CD4-positive, alpha-beta memory T cell (primary cell): Measurements from ENCODE around the gene GZMH. TPM values are rescaled to one million over a fixed set of nuclear protein-coding genes. Genes with fewer than 3 reads are reported as not detected.
"Not testable (repeated sequence)": the region's sequence is repeated elsewhere in the genome, so short reads cannot be mapped to it uniquely, and the experiment has no call there.

Source experiments
- CTCF ChIA-PET: fragments of 350-600 bp; sonication (Branson Sonifier 250); formaldehyde crosslinking; loops from one replicate; lab custom pipeline; 2021; ENCODE audit warnings: inconsistent platforms; ENCODE audit not compliant: partially characterized antibody; lab: Charles Lee
- POLR2A ChIA-PET: fragments of 350-600 bp; sonication (Branson Sonifier 250); formaldehyde crosslinking; loops from one replicate; lab custom pipeline; 2021; ENCODE audit not compliant: partially characterized antibody; lab: Charles Lee
- DNase-seq, 5 donors: peaks; one replicate each; pipeline versions ENCODE4 v3.0.0 to v3.0.0-alpha.2; 2020 to 2022; ENCODE audit warnings: mixed read lengths in 1 of 5
- H3K27ac ChIP-seq: one replicate; pipeline ENCODE4 v1.7.0; 2013; ENCODE audit warnings: low read depth, low read length
- H3K27me3 ChIP-seq: 2 replicates; pipeline ENCODE4 v1.7.0; 2013; ENCODE audit warnings: mild to moderate bottlenecking, low read length, moderate library complexity; ENCODE audit not compliant: insufficient read depth
- H3K36me3 ChIP-seq: 2 replicates; pipeline ENCODE4 v1.7.0; 2013; ENCODE audit warnings: mild to moderate bottlenecking, low read length, moderate library complexity; ENCODE audit not compliant: insufficient read depth
- H3K4me1 ChIP-seq: 2 replicates; pipeline ENCODE4 v1.7.0; 2013; ENCODE audit warnings: mild to moderate bottlenecking, low read length, moderate library complexity; ENCODE audit not compliant: insufficient read depth
- H3K4me3 ChIP-seq, 2 donors: one replicate each; pipeline ENCODE4 v1.7.0; 2013; ENCODE audit warnings: low read length in 2 of 2, mild to moderate bottlenecking in 1 of 2
- H3K9me3 ChIP-seq, 2 donors: one replicate each; pipeline ENCODE4 v1.7.0; 2013; ENCODE audit warnings: low read length in 2 of 2, control low read depth in 1 of 2; ENCODE audit not compliant: control insufficient read depth in 1 of 2
- H3K27ac Mint-ChIP-seq, 7 donors: one replicate each; pipeline ENCODE4 v1.8.0; 2020 to 2021; ENCODE audit warnings: mixed read lengths in 7 of 7, mild to moderate bottlenecking in 6 of 7, inconsistent platforms in 3 of 7, moderate library complexity in 3 of 7
- H3K27me3 Mint-ChIP-seq, 2 donors: one replicate each; pipeline ENCODE4 v1.8.0; 2020 to 2021; ENCODE audit warnings: mixed read lengths in 2 of 2
- H3K36me3 Mint-ChIP-seq, 2 donors: one replicate each; pipeline ENCODE4 v1.8.0; 2020 to 2021; ENCODE audit warnings: mixed read lengths in 2 of 2, inconsistent platforms in 1 of 2, mild to moderate bottlenecking in 1 of 2
- H3K4me1 Mint-ChIP-seq, 4 donors: one replicate each; pipeline ENCODE4 v1.8.0; 2020 to 2021; ENCODE audit warnings: mixed read lengths in 4 of 4, mild to moderate bottlenecking in 1 of 4
- H3K4me3 Mint-ChIP-seq, 8 donors: one replicate each; pipeline ENCODE4 v1.8.0; 2020 to 2021; ENCODE audit warnings: mixed read lengths in 8 of 8, mild to moderate bottlenecking in 7 of 8, moderate library complexity in 6 of 8, inconsistent platforms in 3 of 8
- H3K9me3 Mint-ChIP-seq, 8 donors: one replicate each; pipeline ENCODE4 v1.8.0; 2020 to 2021; ENCODE audit warnings: mixed read lengths in 8 of 8, mild to moderate bottlenecking in 5 of 8, inconsistent platforms in 3 of 8, moderate library complexity in 1 of 8
- intact Hi-C: fragments of 100-400 bp; cut with micrococcal nuclease; formaldehyde crosslinking; loops from one replicate; pipeline ENCODE4 v1.15.1; 2023
- polyA plus RNA-seq, 2 donors: library from polyadenylated mRNA; unstranded; fragments of 300-500 nt; fragmentation: Illumina TruSeq; gene quantifications; one replicate each; pipeline ENCODE4 v1.2.3, GENCODE V29; 2021
- total RNA-seq, 2 experiments: library from RNA; stranded (reverse); gene quantifications; one replicate each; pipeline ENCODE4 v1.2.3, GENCODE V29; 2021

GZMH gene, protein sequence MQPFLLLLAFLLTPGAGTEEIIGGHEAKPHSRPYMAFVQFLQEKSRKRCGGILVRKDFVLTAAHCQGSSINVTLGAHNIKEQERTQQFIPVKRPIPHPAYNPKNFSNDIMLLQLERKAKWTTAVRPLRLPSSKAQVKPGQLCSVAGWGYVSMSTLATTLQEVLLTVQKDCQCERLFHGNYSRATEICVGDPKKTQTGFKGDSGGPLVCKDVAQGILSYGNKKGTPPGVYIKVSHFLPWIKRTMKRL
- not detected for total RNA-seq
- polyA plus RNA-seq, result 1 to 10 TPM in 1 of 2 donors, under 1 TPM in 1; 0.63 to 8.1 TPM

DNA sequence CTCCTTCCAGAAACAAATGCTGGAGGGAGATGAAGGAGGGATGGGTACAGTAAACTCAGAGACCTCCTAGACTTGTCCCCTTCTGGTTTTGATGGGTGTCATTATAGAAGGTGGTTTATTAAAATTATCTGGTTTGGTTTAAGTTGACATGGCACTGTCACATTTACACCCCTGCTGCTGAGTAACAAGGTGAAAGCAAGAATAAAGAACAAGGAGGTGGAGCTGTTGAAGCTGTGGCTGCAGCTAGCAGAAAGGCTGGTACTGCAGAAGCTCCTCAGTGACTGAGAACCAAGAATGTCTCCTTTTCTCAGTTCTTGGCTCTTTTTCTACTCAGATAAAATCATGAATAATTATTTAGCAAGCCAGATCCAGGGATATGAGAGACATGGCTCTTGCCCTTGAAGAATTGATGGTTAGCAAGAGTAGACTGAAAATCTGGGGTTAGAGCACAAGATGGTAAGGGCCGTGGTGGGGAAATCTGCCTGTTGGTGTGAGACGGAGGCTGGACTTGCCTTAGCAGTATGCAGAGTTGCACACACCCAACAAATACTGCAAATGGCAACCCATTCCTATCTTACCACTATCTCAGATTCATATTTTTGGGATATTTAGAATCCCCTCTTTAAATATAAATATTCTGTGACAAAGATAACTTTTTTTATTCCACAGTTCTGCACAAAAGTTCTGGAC lies at the start of gene GZMH:
TSS of gene GZMH (minus strand) at position 31 of the 690 bp plus-strand sequence. CDS start 72 bp downstream, outside the sequence.
- no peaks in the 10 kb centered on the region for H3K27me3 ChIP-seq
- H3K4me1 ChIP-seq, result peaks cover 19% of the 10 kb centered on the region
- Mint-ChIP-seq H3K27me3 (no peaks in the 10 kb centered on the region), H3K4me3 (peak within 1 kb of the TSS in 3 of 8 donors; percentile 30 to 69 (median 36)), H3K36me3 (no peaks in the 10 kb centered on the region), H3K4me1 (peaks cover 10 to 38% (median 24%) of the 10 kb centered on the region in 4 donors), H3K9me3 (peaks cover 0 to 5% (median 0%) of the 10 kb centered on the region in 8 donors), H3K27ac (peak within 1 kb of the TSS in 6 of 7 donors; percentile 39 to 77 (median 56))
- POLR2A ChIA-PET, result no interaction called here
- H3K9me3 ChIP-seq, result no peaks in the 10 kb centered on the region
- no peak for DNase-seq
- no peak within 1 kb of the TSS for H3K4me3 ChIP-seq
- H3K36me3 ChIP-seq, result no peaks in the 10 kb centered on the region
- CTCF ChIA-PET, result interaction anchor here (2.0 to 2.4 kb wide), 3 partner anchors 14 to 69 kb away, joined by 4 to 12 read pairs (median 7); no protein-coding TSS in a partner anchor
- H3K27ac ChIP-seq, result no peak within 1 kb of the TSS
- intact Hi-C loops, result no loop called here

DNA sequence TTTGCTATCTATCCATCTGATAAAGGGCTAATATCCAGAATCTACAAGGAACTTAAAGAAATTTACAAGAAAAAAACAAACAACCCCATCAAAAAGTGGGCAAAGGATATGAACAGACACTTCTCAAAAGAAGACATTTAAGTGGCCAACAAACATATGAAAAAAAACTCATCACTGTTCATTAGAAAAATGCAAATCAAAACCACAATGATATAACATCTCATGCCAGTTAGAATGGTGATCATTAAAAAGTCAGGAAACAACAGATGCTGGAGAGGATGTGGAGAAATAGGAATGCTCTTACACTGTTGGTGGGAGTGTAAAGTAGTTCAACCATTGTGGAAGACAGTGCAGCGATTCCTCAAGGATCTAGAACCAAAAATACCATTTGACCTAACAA lies 38.9 kb upstream of the GZMH start:
- peaks cover 0 to 28% (median 18%) of the 10 kb centered on the region in 8 donors for H3K9me3 Mint-ChIP-seq
- H3K27ac Mint-ChIP-seq, H3K4me1 Mint-ChIP-seq, H3K4me1 ChIP-seq, intact Hi-C loops, H3K4me3 ChIP-seq, H3K4me3 Mint-ChIP-seq, H3K9me3 ChIP-seq, H3K36me3 ChIP-seq, H3K27ac ChIP-seq, H3K27me3 Mint-ChIP-seq, POLR2A ChIA-PET, H3K36me3 Mint-ChIP-seq, H3K27me3 ChIP-seq, DNase-seq, CTCF ChIA-PET: not testable (repeated sequence)

GRCh38 chr14:24639905-24640304 lies 30.4 kb upstream of the GZMH start:
- Histone ChIP-seq H3K4me3 (no peak overlapping the region), H3K36me3 (no peaks in the 10 kb centered on the region), H3K27ac (no peak overlapping the region), H3K4me1 (no peaks in the 10 kb centered on the region), H3K27me3 (no peaks in the 10 kb centered on the region), H3K9me3 (no peaks in the 10 kb centered on the region)
- Mint-ChIP-seq H3K4me3 (no peak overlapping the region), H3K36me3 (no peaks in the 10 kb centered on the region), H3K27me3 (peaks cover 0 to 4% of the 10 kb centered on the region in 2 donors), H3K9me3 (peaks cover 0 to 2% (median 0%) of the 10 kb centered on the region in 8 donors), H3K4me1 (no peaks in the 10 kb centered on the region), H3K27ac (no peak overlapping the region)
- no peak for DNase-seq
- intact Hi-C loops, result no loop called here
- ChIA-PET POLR2A (no interaction called here), CTCF (no interaction called here)

DNA sequence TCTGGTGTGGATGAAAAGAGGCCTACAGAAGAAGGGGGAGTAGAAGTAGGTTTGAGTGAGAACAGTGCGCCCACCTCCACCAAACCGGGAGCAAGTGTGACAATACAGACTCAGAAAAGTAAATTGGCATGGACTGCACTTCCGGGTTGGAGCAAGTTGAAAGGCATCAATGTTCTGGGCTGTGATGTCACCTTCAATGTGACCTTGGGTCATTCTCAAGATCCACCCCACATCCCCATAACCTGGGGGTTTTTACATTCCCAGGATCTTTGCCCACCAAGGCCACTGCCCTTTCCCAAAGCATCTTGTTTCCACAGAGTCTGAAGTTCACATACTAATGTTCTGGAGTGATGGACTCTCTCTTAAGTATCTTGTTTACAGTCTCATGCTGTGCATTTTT lies 29.8 kb upstream of the GZMH start:
- H3K4me3 Mint-ChIP-seq, result no peak overlapping the region
- ChIA-PET POLR2A (no interaction called here), CTCF (no interaction called here)
- Histone ChIP-seq H3K36me3 (no peaks in the 10 kb centered on the region), H3K9me3 (no peaks in the 10 kb centered on the region), H3K4me3 (no peak overlapping the region), H3K27ac (no peak overlapping the region), H3K4me1 (no peaks in the 10 kb centered on the region), H3K27me3 (no peaks in the 10 kb centered on the region)
- intact Hi-C loops, result no loop called here
- peaks cover 0 to 3% (median 1%) of the 10 kb centered on the region in 4 donors for H3K4me1 Mint-ChIP-seq
- no peaks in the 10 kb centered on the region for H3K36me3 Mint-ChIP-seq
- no peak for DNase-seq
- peaks cover 0 to 4% of the 10 kb centered on the region in 2 donors for H3K27me3 Mint-ChIP-seq
- H3K9me3 Mint-ChIP-seq, result peaks cover 0 to 2% (median 0%) of the 10 kb centered on the region in 8 donors
- H3K27ac Mint-ChIP-seq, result peak overlapping the region in 1 of 7 donors; percentile 13

DNA sequence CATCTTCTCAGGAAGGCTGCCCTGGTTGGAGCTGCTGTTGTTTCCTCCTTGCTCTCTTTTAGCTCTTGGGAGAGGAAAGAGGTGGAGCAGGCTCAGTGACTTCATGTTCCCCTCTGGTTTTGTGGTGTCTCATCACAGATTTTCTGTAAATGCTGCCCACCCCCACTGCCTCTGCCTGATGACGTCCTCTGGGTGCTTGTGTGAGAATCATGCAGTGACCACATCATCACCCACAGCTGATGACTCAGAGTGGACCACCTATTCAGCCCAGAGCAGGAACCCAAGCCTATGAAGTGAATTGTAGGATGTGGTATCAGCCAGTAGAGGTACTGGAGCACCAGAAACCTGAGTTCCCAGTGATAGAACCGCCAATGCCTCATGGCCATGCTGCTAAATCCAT lies 24.7 kb upstream of the GZMH start, which contains the start of gene GZMB:
TSS of gene GZMB (minus strand) at position 33 of the 400 bp plus-strand sequence. CDS start at position 3, 30 bp downstream.
- Histone ChIP-seq H3K27me3 (no peaks in the 10 kb centered on the region), H3K27ac (no peak within 1 kb of the TSS), H3K36me3 (no peaks in the 10 kb centered on the region), H3K4me1 (no peaks in the 10 kb centered on the region), H3K4me3 (no peak within 1 kb of the TSS), H3K9me3 (no peaks in the 10 kb centered on the region)
- peak within 1 kb of the TSS in 2 of 8 donors; percentile 36 to 56 for H3K4me3 Mint-ChIP-seq
- peak within 1 kb of the TSS in 3 of 7 donors; percentile 60 to 72 (median 60) for H3K27ac Mint-ChIP-seq
- DNase-seq, result peak; percentile 9 to 60 (median 18)
- peaks cover 0 to 6% (median 3%) of the 10 kb centered on the region in 4 donors for H3K4me1 Mint-ChIP-seq
- CTCF ChIA-PET, result no interaction called here
- peaks cover 0 to 2% (median 0%) of the 10 kb centered on the region in 8 donors for H3K9me3 Mint-ChIP-seq
- no peaks in the 10 kb centered on the region for H3K36me3 Mint-ChIP-seq
- POLR2A ChIA-PET, result no interaction called here
- intact Hi-C loops, result no loop called here
- peaks cover 0 to 2% of the 10 kb centered on the region in 2 donors for H3K27me3 Mint-ChIP-seq

- Histone ChIP-seq H3K27ac (no peak overlapping the region), H3K4me1 (no peaks in the 10 kb centered on the region), H3K27me3 (no peaks in the 10 kb centered on the region), H3K36me3 (no peaks in the 10 kb centered on the region), H3K4me3 (no peak overlapping the region), H3K9me3 (no peaks in the 10 kb centered on the region)
- Mint-ChIP-seq H3K9me3 (no peaks in the 10 kb centered on the region), H3K27me3 (peaks cover 0 to 2% of the 10 kb centered on the region in 2 donors), H3K36me3 (no peaks in the 10 kb centered on the region), H3K27ac (peak overlapping the region in 2 of 7 donors; percentile 60 to 62), H3K4me3 (peak overlapping the region in 2 of 8 donors; percentile 36 to 56), H3K4me1 (peaks cover 0 to 6% (median 3%) of the 10 kb centered on the region in 4 donors)
- ChIA-PET CTCF (no interaction called here), POLR2A (no interaction called here)
- intact Hi-C loops, result no loop called here
- no peak for DNase-seq
Measured at GRCh38 chr14:24633353-24633752, 23.9 kb upstream of the GZMH start.

DNA sequence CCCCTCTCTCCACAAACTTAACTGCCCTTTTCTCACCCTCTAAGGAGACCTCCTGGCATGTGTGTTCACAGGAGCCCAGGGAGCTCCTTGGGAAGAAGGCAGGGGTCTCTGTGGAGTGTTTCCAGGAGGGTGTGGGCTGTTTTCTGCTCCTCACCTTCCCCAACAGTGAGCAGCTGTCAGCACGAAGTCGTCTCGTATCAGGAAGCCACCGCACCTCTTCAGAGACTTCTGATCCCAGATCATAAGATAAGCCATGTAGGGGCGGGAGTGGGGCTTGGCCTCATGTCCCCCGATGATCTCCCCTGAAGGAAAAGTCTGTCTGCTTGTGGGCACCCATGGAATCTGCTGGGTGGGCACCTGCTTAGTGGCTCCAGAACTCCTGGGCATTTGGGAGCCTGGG lies 23.3 kb upstream of the GZMH start:
- no peak for DNase-seq
- no peaks in the 10 kb centered on the region for H3K27me3 ChIP-seq
- no peak overlapping the region for H3K4me3 ChIP-seq
- ChIA-PET CTCF (no interaction called here), POLR2A (no interaction called here)
- peaks cover 0 to 6% (median 3%) of the 10 kb centered on the region in 4 donors for H3K4me1 Mint-ChIP-seq
- H3K4me1 ChIP-seq, result no peaks in the 10 kb centered on the region
- H3K9me3 Mint-ChIP-seq, result no peaks in the 10 kb centered on the region
- H3K9me3 ChIP-seq, result no peaks in the 10 kb centered on the region
- no peak overlapping the region for H3K27ac ChIP-seq
- H3K27ac Mint-ChIP-seq, result no peak overlapping the region
- peaks cover 0 to under 1% of the 10 kb centered on the region in 2 donors for H3K27me3 Mint-ChIP-seq
- no peaks in the 10 kb centered on the region for H3K36me3 ChIP-seq
- intact Hi-C loops, result no loop called here
- H3K36me3 Mint-ChIP-seq, result no peaks in the 10 kb centered on the region
- H3K4me3 Mint-ChIP-seq, result no peak overlapping the region
